Head of caudate nucleus (tissue), 42 donors: ENCODE data around the gene MAGT1.
"Not testable (repeated sequence)": the region's sequence is repeated elsewhere in the genome, so short reads cannot be mapped to it uniquely, and the experiment has no call there.

ENCODE experiments used
- DNase-seq, 42 donors: peaks; one replicate each; pipeline versions ENCODE4 v3.0.0 to v3.0.0-alpha.2; 2020 to 2021; ENCODE audit warnings: mixed read lengths in 7 of 42
- intact Hi-C: fragments of 100-400 bp; cut with DNase I; formaldehyde crosslinking; loops from one replicate; pipeline ENCODE4 v1.15.0; 2022

Gene MAGT1

GRCh38 chrX:77894921-77895886, at the start of gene MAGT1:
Gene MAGT1, minus strand, starts transcription at chrX:77895435. Its CDS starts 25 bp downstream, at chrX:77895410.
- peak; percentile 75 to 96 (median 90) for DNase-seq
- intact Hi-C loops: no loop called here

DNA sequence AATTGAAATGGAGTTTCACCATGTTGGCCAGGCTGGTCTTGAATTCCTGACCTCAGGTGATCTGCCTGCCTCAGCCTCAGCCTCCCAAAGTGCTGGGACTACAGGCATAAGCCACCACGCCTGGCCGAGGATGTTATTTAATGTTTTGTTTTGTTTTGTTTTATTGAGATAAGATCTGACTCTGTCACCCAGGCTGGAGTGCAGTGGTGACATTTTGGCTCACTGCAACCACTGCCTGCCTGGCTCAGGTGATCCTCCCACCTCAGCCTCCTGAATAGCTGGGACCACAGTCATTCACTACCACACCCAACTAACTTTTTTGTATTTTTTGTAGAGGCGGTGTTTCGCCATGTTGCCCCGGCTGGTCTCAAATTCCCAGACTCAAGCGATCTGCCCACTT, 49.8 kb upstream of the MAGT1 start:
- DNase-seq, intact Hi-C loops: not testable (repeated sequence)

DNA sequence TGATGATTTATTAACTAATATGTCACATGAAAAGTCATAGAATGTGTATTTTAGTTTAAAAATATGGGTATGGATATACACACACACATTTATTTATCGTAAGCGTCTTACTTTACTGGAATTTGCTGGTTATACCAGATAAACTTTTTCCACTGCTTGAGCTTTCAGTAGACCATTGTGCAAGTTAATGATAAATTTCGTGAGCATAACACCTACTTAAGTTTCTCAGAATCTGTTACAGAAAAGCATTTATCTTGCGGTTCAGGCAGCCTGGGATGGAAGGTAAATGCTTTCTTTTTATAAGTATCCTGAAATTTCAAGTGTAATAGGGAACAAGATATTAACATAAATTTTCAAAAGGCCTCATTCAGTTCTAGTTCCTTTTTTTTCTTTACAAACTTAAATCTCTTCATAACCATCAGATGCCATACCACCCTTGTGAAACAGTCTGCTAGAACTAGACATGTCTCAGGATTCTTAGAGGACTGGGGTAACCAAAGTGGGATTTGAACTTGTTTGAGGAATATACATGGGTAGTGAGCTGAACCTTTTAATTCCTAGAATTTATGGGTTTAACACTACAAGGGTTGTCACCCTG, 42.9 kb upstream of the MAGT1 start:
- intact Hi-C loops: no loop called here
- peak in 1 of 42 donors; percentile 14 for DNase-seq

GRCh38 chrX:77937291-77937690, 42.1 kb upstream of the MAGT1 start:
- no peak for DNase-seq
- intact Hi-C loops: no loop called here

GRCh38 chrX:77936299-77936698, 41.1 kb upstream of the MAGT1 start:
- intact Hi-C loops: no loop called here
- no peak for DNase-seq

DNA sequence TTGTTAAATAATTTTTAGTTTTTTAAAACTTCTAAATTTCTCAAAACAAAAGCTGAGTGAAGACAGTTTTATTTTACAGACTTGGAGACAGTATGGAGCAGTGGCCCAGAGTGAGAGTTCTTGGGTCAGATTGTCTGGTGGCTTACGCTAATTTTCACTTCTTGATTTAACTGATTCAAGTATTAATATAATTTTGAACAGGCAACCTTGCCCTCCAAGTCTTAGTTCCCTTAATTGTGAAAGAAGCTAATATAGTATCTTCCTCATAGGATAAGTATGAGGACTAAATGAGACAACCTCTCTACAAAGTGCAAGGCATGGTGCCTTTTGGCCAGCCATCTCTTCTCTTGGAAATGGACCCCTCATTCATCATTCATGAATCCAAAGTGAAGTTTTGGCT, 40.7 kb upstream of the MAGT1 start:
- intact Hi-C loops: no loop called here
- no peak for DNase-seq

DNA sequence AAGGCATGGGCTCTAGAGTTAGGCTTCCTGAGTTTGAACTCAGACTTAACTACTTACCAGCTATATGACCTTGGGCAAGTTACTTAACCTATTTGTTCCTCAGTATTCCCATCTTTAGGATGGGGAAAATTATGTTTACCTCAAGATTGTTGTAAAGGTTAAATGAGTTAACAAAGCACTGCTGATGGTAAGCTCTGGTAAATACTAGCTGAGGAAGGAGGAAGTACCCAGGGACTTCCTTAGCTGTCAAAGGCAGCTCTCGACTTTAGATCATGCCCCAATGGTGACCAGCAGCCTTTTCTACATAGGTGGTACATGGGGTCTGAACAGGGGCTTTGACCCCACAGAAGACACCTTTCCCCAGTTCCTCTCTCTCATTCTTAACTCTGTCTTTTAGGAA, 35.3 kb upstream of the MAGT1 start:
- intact Hi-C loops: no loop called here

DNA sequence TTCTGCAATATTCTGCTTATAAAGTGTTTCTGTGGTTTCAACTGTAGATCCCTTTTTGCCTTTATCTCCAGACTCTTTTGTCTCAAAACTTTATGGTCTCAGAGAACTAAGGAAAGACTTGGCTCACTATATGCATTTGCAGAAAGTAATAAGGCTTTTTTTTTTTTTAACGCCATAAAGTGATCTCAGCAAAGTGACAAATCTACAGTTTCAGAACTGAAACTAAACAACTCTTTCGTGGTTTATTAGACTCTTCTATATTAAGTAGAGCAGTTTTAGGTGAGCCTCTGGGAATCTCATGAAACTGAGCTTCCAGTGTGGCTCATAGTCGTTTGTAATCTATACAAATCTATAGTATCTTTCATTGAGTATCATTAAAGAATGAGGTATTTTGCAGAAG, 30.5 kb upstream of the MAGT1 start:
- DNase-seq: no peak
- intact Hi-C loops: no loop called here

More for the DNA sequence above, 35.3 kb upstream of the MAGT1 start:
- DNase-seq: no peak

- no peak for DNase-seq
- intact Hi-C loops: no loop called here
Observed at GRCh38 chrX:77924320-77924859, 29.2 kb upstream of the MAGT1 start.

DNA sequence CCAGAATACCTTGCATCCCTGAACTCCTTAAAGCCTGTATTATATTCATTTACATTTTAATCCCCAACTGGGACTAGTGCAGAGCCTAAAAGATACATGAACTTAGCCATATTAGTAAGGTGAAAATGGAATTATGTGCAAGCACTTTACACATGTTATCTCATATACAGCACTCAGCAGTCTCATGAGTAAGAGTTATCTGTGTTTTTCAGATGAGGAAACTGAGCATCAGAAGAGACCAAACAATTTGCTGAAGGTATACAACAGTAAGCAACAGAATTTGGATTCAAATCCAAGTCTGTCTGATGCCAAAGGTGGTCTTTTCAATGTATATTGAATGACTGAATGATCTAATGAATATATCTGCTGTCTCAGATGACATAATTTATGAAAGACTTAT, 27.6 kb upstream of the MAGT1 start:
- intact Hi-C loops: no loop called here
- no peak for DNase-seq

DNA sequence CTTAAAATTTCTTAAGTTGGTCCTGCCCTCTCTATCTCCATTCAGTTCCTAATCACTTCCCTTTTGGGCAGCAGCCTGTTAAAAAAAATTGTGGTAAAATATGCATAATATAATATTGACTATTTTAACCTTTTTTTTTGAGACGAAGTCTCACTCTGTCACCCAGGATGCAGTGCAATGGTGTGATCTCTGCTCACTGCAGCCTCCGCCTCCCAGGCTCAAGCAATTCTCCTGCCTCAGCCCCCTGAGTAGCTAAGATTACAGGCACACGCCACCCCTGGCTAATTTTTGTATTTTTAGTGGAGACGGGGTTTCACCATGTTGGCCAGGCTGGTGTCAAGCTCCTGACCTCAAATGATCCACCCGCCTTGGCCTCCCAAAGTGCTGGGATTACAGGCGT, 24.1 kb upstream of the MAGT1 start:
- DNase-seq, intact Hi-C loops: not testable (repeated sequence)

- intact Hi-C loops: no loop called here
- no peak for DNase-seq
Observed at GRCh38 chrX:77918568-77918967, 23.3 kb upstream of the MAGT1 start.

GRCh38 chrX:77917294-77917933, 22.2 kb upstream of the MAGT1 start:
- intact Hi-C loops: no loop called here
- DNase-seq: no peak

DNA sequence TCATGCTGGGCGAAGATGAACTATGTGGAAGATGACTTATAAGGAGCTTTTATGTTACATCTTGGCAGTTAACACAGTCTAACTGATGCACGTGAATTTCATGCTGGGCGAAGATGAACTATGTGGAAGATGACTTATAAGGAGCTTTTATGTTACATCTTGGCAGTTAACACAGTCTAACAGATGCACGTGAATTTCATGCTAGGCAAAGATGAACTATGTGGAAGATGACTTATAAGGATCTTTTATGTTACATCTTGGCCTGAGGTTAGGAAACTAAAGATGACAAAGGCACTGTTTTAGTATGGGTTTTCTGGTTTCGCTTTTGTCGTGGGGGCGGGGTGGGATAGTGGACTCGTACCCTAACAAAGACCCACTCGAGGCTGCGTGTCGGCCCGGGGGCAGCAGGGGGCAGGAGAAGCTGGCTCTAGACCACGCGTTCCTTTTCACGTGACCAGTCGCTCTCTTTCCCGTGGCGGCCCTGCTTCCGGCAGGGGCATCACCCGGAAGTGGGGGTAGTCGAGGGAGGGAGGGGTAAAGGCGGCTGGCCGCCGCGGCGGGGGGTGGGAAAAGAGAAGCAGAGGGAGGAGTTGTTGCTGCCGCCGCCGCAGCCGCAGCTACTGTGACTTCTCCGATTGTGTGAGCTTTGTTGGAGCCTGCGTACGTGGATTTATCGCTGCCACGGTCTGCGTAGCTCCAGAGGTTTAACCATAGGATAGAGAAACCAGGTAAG, 15.0 kb upstream of the MAGT1 start, which contains the start of gene ATP7A:
Gene ATP7A (plus strand): TSS at position 586 of the 733 bp plus-strand sequence. CDS start 60,949 bp downstream, outside the sequence.
- peak; percentile 74 to 93 (median 86) for DNase-seq
- intact Hi-C loops: no loop called here

- intact Hi-C loops: loop anchor here (10.0 kb wide), 2 partner anchors 123 to 377 kb away; no protein-coding TSS in a partner anchor
- DNase-seq: no peak
Observed at GRCh38 chrX:77901506-77901905, 6.3 kb upstream of the MAGT1 start.

GRCh38 chrX:77900688-77901087, 5.5 kb upstream of the MAGT1 start:
- DNase-seq: no peak
- intact Hi-C loops: loop anchor here (10.0 kb wide), 2 partner anchors 124 to 376 kb away; no protein-coding TSS in a partner anchor

DNA sequence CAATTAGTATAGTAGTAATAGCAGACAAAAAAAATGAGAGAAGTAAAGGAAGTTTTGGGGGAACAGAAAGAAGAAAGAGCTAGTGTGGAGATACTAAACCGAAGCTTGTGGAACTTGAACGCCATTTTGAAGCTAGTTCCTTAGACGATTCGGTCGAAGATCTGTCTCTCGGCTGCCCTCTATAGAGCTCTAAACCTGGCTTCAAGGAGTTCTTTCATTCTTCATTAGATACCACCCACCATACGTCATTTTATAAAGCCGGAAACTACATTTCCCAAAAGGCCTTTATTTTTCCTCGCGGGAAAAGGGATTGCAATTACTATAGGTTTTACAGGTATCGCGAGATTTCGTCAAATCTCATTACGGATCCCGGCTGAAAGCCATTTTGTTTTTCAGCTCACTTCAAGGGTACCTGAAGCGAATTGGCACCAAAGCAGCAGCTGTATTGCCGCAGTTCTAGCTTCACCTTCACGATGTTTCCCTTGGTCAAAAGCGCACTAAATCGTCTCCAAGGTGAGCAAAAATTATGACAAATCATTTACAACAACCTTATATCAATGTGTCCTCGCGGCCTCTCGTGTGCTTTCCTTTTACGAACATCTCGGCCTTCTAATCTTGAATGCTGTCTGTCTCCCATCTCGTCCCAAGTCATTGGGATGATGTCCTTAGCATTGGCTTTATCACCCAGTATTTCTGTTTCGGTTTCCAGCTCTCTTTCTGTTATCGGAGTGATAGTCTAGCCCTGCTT, 4.0 kb upstream of the MAGT1 start, which contains the start of gene COX7B:
Gene COX7B (plus strand): TSS at position 388 of the 748 bp plus-strand sequence. CDS start 86 bp downstream, at position 474.
- DNase-seq: peak in 39 of 42 donors; percentile 11 to 89 (median 66)
- intact Hi-C loops: no loop called here

DNA sequence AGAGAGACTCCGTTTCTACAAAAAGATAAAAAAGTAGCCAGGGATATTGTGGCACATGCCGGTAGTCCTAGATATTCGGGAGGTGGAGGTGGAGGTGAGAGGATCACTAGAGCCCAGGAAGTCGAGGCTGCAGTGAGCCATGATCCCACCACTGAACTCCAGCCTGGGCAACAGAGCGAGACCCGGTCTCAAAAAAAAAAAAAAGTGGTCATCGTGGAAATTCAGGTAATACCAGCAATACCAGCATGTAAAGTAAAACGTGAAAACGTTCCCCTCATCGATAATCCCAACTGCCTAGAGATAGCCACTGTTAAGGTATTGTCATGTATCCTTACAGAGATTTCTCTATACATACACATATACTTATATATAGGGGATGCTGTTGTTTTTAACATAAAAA, 1.5 kb downstream of the MAGT1 start:
- intact Hi-C loops: no loop called here
- no peak for DNase-seq
